ENCODE data around the gene SSBP2. TPM values are rescaled to one million over a fixed set of nuclear protein-coding genes. Genes with fewer than 3 reads are reported as not detected.
"Not testable (repeated sequence)": the region's sequence is repeated elsewhere in the genome, so short reads cannot be mapped to it uniquely, and the experiment has no call there.

The SSBP2 gene
- total RNA-seq, 1 donor from 2014 or later = 12.7 TPM

DNA sequence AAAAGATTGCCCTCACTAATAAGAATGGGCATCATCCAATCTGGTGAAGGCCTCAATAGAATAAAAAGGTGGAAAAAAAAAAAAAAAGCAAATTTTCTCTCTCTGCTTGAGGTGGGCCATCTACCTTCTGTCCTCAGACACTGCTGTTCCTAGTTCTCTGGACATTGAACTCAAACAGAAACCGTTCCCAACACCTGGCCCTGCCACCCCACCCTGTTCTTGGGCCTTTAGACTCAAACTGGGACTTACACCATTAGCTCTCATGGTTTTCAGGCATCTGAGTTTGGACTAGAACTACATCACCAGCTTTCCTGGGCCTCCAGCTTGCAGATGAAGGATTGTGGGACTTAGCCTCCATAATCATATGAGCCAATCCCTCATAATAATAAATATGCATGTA lies 71.0 kb downstream of the SSBP2 start:
- no peaks in the 10 kb centered on the region for H3K4me1 Mint-ChIP-seq (ENCODE audit: low read depth)
- intact Hi-C loops (cut with micrococcal nuclease) = no loop called here
- H3K4me3 Mint-ChIP-seq = no peak overlapping the region
- peaks cover 6% of the 10 kb centered on the region for H3K36me3 Mint-ChIP-seq (ENCODE audit: low read depth)
- no peak for DNase-seq (ENCODE audit: low spot score)
- H3K27ac Mint-ChIP-seq = no peak overlapping the region
- H3K27me3 Mint-ChIP-seq (ENCODE audit: insufficient read depth) = peaks cover 2% of the 10 kb centered on the region
- H3K9me3 Mint-ChIP-seq = peaks cover 11% of the 10 kb centered on the region

DNA sequence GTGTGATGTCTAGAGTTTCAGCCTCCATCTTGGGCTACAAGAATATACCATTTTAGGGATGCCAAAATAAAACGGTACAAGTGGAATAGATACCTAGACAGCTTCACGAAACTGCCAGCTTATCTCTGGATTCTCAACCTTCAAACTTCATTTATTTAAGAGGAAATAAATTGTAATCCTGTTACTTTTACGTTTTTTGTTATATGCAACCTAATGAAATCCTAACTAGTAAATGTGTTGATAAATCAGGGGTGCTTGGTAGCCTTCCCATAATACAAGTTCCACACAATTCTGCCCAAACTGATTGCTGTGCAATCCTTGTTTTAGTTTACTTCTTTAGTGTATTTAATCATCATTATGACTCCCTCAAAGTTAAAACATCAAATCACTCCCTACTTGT lies 75.5 kb downstream of the SSBP2 start:
- Mint-ChIP-seq H3K9me3 (peaks cover 5% of the 10 kb centered on the region), H3K4me3 (no peak overlapping the region), H3K27ac (no peak overlapping the region), H3K36me3 (ENCODE audit: low read depth) (peaks cover 2% of the 10 kb centered on the region), H3K4me1 (ENCODE audit: low read depth) (no peaks in the 10 kb centered on the region), H3K27me3 (ENCODE audit: insufficient read depth) (peaks cover 2% of the 10 kb centered on the region)
- no peak for DNase-seq (ENCODE audit: low spot score)
- intact Hi-C loops (cut with micrococcal nuclease) = no loop called here

DNA sequence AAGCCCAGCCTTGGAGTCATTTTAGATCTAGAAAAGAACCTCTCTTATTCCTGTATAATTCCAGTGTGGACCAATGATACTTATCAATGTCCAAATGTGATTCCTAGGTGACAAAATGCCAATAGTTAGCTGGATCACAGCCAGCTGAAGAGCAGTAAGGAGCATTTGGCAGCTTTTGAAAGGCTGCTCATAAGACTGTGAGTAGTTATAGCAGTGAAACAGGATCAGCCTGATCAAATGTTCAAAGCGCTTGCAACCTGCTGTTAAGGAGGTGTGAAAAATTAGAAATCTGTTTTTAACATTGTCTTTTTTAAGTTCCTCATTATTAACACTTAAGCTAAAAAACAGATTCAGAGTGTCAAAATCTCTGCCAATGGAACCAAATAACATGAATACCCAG lies 85.1 kb downstream of the SSBP2 start:
- intact Hi-C loops (cut with micrococcal nuclease) = no loop called here
- no peaks in the 10 kb centered on the region for H3K27me3 Mint-ChIP-seq (ENCODE audit: insufficient read depth)
- no peaks in the 10 kb centered on the region for H3K36me3 Mint-ChIP-seq (ENCODE audit: low read depth)
- no peaks in the 10 kb centered on the region for H3K4me1 Mint-ChIP-seq (ENCODE audit: low read depth)
- no peaks in the 10 kb centered on the region for H3K9me3 Mint-ChIP-seq
- H3K4me3 Mint-ChIP-seq = no peak overlapping the region
- no peak overlapping the region for H3K27ac Mint-ChIP-seq
- no peak for DNase-seq (ENCODE audit: low spot score)

DNA sequence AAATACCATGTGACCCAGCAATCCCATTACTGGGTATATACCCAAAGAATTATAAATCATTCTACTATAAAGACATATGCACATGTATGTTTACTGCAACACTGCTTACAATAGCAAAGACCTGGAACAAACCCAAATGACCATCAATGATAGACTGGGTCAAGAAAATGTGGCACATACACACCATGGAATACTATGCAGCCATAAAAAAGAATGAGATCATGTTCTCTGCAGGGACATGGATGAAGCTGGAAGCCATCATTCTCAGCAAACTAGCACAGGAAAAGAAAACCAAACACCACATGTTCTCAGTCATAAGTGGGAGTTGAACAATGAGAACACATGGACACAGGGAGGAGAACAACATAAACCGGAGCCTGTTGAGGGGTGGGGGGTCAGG lies 90.3 kb downstream of the SSBP2 start:
- H3K9me3 Mint-ChIP-seq; H3K27ac Mint-ChIP-seq; intact Hi-C loops (cut with micrococcal nuclease); H3K4me3 Mint-ChIP-seq; H3K4me1 Mint-ChIP-seq (ENCODE audit: low read depth); DNase-seq (ENCODE audit: low spot score); H3K27me3 Mint-ChIP-seq (ENCODE audit: insufficient read depth); H3K36me3 Mint-ChIP-seq (ENCODE audit: low read depth): not testable (repeated sequence)

DNA sequence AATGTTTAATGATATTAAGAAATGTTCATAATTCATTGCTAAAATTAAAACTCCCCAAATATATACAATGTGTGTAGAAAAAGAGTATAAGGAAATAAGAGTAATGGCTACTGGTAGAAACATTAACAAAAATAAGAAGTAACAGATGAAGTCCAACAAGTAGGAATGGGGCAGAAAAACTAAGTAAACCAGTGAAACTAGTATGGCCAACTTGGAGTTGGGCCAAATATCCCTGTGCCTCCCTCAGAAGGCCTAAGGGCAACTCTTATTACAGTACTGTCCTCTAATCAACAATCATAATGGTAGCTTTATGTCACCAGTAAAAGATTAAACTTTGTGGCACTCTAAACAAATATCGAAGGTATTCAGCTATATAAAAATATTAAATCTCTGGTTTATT lies 93.5 kb downstream of the SSBP2 start:
- no peaks in the 10 kb centered on the region for H3K36me3 Mint-ChIP-seq (ENCODE audit: low read depth)
- H3K27ac Mint-ChIP-seq = no peak overlapping the region

DNA sequence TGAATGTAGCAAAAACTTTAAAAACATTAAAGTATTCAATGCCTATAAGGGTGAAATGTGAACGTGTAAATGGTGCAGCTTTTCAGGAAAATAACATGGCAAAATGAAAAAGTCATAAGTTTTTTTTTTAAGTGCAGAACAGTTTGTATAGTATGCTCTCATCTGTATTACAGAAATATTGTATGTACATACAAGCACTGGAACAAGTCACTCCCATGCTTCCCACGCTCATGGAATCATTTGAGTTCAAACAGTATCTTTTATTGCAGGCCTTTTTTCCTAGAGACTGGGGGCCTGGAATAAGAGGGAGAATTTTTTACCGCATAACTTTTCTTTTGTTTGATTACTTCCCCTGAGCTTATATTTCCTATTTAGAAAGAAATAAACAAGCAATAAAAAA lies 94.1 kb downstream of the SSBP2 start:
- Mint-ChIP-seq H3K4me1 (ENCODE audit: low read depth) (no peaks in the 10 kb centered on the region), H3K36me3 (ENCODE audit: low read depth) (no peaks in the 10 kb centered on the region), H3K4me3 (no peak overlapping the region), H3K27me3 (ENCODE audit: insufficient read depth) (no peaks in the 10 kb centered on the region), H3K27ac (no peak overlapping the region), H3K9me3 (peaks cover 3% of the 10 kb centered on the region)
- DNase-seq (ENCODE audit: low spot score) = no peak
- intact Hi-C loops (cut with micrococcal nuclease) = no loop called here

More for the DNA sequence above, 93.5 kb downstream of the SSBP2 start:
- Mint-ChIP-seq H3K4me1 (ENCODE audit: low read depth) (no peaks in the 10 kb centered on the region), H3K27me3 (ENCODE audit: insufficient read depth) (no peaks in the 10 kb centered on the region), H3K9me3 (peaks cover 3% of the 10 kb centered on the region), H3K4me3 (no peak overlapping the region)
- intact Hi-C loops (cut with micrococcal nuclease) = no loop called here
- no peak for DNase-seq (ENCODE audit: low spot score)

DNA sequence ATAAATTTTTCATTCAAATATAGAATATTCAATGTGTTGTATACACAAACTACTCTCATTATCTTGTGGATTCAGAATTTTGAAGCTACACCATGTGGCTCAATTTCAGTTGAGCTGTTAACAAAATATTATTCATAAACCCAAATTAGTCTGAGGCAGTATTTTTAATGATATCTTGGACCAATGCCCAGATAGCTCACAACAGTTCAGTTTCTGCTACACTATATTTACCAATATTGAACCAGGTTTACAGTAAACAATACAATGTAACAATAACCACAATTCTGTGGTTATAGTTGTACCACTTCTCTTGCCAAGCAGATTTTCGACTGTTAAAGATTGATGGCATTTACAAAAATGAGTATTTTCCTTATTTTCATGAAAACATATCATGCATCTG lies 99.9 kb downstream of the SSBP2 start:
- no peak overlapping the region for H3K4me3 Mint-ChIP-seq
- H3K27me3 Mint-ChIP-seq (ENCODE audit: insufficient read depth) = no peaks in the 10 kb centered on the region
- no peak overlapping the region for H3K27ac Mint-ChIP-seq
- DNase-seq (ENCODE audit: low spot score) = no peak
- H3K4me1 Mint-ChIP-seq (ENCODE audit: low read depth) = no peaks in the 10 kb centered on the region
- intact Hi-C loops (cut with micrococcal nuclease) = no loop called here
- no peaks in the 10 kb centered on the region for H3K36me3 Mint-ChIP-seq (ENCODE audit: low read depth)
- H3K9me3 Mint-ChIP-seq = no peaks in the 10 kb centered on the region

DNA sequence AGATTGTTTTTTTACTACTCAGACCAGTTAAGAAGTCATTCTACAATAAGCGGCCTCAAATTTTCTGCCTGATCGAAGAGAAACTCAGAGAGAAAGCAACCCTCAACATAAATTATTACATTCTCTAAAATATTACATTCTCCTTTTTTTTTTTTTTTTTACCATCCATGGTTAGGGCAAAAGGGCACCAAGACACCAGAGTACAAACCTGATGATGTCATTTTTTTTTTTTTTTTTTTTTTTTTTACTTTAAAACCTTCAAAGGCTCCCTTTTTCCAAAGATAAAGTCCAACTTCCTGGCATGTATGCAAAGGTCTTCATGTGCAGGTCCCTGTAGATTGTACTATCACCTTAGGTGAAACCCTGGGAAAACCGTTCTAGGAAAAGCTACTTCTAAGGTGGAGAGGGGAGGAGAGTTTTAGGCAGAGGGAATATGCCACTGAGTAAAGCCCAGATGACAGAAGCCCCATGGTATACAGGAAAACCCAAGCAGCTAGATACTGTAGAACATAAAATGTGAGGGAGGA lies 104.4 kb downstream of the SSBP2 start:
- intact Hi-C loops (cut with micrococcal nuclease) = no loop called here
- no peaks in the 10 kb centered on the region for H3K36me3 Mint-ChIP-seq (ENCODE audit: low read depth)
- no peaks in the 10 kb centered on the region for H3K9me3 Mint-ChIP-seq
- H3K4me3 Mint-ChIP-seq = no peak overlapping the region
- no peaks in the 10 kb centered on the region for H3K4me1 Mint-ChIP-seq (ENCODE audit: low read depth)
- H3K27ac Mint-ChIP-seq = no peak overlapping the region
- DNase-seq (ENCODE audit: low spot score) = no peak
- H3K27me3 Mint-ChIP-seq (ENCODE audit: insufficient read depth) = no peaks in the 10 kb centered on the region

DNA sequence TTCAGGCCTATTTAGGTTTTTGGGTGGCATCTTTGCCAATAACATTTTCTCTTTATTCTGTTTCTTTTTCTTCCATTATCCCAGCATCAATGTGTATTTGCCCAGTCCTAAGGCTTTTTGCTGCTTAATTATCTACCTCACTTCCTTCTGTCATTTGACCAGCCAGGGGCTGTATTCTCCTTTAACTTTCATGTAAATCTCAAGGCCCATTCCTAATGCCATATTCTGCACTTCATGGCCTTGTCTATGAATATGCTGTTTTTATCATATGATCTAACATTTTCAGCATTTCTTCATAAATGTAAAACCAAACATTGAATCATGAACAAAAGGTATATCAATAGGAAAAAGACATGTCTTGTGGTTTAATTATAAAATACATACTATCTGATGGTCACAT lies 108.7 kb downstream of the SSBP2 start:
- peaks cover 2% of the 10 kb centered on the region for H3K36me3 Mint-ChIP-seq (ENCODE audit: low read depth)
- peaks cover 4% of the 10 kb centered on the region for H3K4me1 Mint-ChIP-seq (ENCODE audit: low read depth)
- intact Hi-C loops (cut with micrococcal nuclease) = no loop called here
- no peaks in the 10 kb centered on the region for H3K9me3 Mint-ChIP-seq
- no peaks in the 10 kb centered on the region for H3K27me3 Mint-ChIP-seq (ENCODE audit: insufficient read depth)
- no peak overlapping the region for H3K4me3 Mint-ChIP-seq
- no peak overlapping the region for H3K27ac Mint-ChIP-seq
- DNase-seq (ENCODE audit: low spot score) = no peak

DNA sequence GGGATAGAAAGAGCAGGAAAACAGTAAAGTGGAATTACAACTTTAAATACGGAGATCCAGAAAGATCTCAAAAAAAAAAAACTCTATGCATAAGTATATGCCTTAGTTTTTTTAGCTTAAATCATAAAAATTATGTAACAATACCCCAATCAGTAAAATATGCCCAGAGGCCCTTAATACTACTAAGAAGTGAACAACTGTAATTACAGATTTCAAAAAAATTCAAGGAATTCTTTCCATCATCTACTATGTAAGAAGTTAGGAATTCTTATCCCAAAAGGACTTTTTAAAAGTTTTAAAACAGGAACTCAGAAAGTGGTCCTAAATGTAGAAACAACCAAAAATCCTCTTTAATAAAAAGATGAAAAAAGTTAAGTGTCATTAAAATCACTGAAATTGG lies 111.3 kb downstream of the SSBP2 start:
- no peak for DNase-seq (ENCODE audit: low spot score)
- H3K4me3 Mint-ChIP-seq = no peak overlapping the region
- H3K4me1 Mint-ChIP-seq (ENCODE audit: low read depth) = peaks cover 4% of the 10 kb centered on the region
- H3K36me3 Mint-ChIP-seq (ENCODE audit: low read depth) = peaks cover 3% of the 10 kb centered on the region
- intact Hi-C loops (cut with micrococcal nuclease) = loop anchor here (10.0 kb wide), 2 partner anchors 215 kb away; no protein-coding TSS in a partner anchor
- no peaks in the 10 kb centered on the region for H3K27me3 Mint-ChIP-seq (ENCODE audit: insufficient read depth)
- H3K27ac Mint-ChIP-seq = no peak overlapping the region
- H3K9me3 Mint-ChIP-seq = no peaks in the 10 kb centered on the region

DNA sequence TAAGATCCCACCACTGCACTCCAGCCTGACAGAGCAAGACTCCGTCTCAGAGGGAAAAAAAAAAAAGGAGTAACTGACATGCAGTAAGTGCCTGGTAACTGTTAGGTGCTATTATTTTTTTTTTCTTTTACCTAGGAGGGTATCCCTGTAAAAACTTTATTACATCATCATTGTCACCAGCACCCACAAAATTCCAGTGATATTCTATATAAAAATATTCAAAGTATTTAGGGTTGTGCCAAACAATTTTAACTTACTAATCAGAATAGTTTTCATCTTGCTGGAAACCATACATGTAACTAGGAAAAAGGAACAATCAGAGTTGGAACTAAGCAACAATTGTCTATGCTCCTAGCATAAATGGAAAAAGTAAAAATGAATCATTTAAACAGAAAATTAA lies 112.4 kb downstream of the SSBP2 start:
- peaks cover 4% of the 10 kb centered on the region for H3K4me1 Mint-ChIP-seq (ENCODE audit: low read depth)
- intact Hi-C loops (cut with micrococcal nuclease) = loop anchor here (10.0 kb wide), 2 partner anchors 214 to 216 kb away; no protein-coding TSS in a partner anchor
- H3K9me3 Mint-ChIP-seq = no peaks in the 10 kb centered on the region

DNA sequence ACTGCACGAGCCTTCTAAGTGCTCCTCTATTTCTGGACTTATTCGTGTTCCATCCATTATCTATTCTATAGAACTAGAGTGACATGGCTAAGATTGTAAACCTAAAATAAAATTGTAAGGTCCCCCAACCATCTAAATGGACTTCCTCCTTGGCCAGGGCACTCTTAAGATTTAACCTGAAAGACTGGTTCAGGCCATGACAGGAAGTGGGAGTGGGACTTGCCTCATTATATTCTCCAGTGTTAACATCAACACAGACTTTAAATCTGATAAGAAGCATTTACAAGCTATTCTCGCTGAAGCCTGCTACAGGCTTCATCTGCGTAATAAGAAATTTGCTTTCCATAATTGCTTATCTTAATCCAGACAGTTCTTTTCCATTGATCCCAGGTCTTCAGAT lies 117.0 kb downstream of the SSBP2 start:
- Mint-ChIP-seq H3K4me1 (ENCODE audit: low read depth) (peaks cover 2% of the 10 kb centered on the region), H3K27ac (no peak overlapping the region), H3K36me3 (ENCODE audit: low read depth) (peaks cover 3% of the 10 kb centered on the region), H3K4me3 (no peak overlapping the region), H3K27me3 (ENCODE audit: insufficient read depth) (no peaks in the 10 kb centered on the region), H3K9me3 (no peaks in the 10 kb centered on the region)
- intact Hi-C loops (cut with micrococcal nuclease) = loop anchor here (5.0 to 10.0 kb wide), 4 partner anchors 122 to 338 kb away; partner anchors contain the start of gene ATG10
- no peak for DNase-seq (ENCODE audit: low spot score)

More for the DNA sequence above, 112.4 kb downstream of the SSBP2 start:
- no peak overlapping the region for H3K4me3 Mint-ChIP-seq
- no peak overlapping the region for H3K27ac Mint-ChIP-seq
- DNase-seq (ENCODE audit: low spot score) = no peak
- H3K27me3 Mint-ChIP-seq (ENCODE audit: insufficient read depth) = no peaks in the 10 kb centered on the region
- H3K36me3 Mint-ChIP-seq (ENCODE audit: low read depth) = peaks cover 3% of the 10 kb centered on the region

DNA sequence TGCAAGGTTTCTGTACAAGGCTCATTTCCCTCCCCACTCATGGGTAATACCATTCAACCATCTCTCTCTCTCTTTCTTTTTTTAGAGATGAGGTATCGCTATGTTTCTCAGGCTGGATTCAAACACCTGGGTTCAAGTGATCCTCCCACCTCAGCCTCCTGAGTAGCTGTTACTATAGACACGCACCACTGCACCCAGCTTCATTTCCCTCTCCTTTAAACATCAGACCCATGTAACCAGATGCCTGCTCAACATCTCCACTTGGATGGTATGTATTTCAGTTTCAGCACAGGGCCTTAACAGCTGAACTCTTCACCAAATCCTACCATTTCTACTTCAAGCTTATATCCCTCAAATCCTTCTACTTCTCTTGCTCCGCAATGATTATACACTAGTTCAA lies 117.4 kb downstream of the SSBP2 start:
- no peak overlapping the region for H3K4me3 Mint-ChIP-seq
- no peak overlapping the region for H3K27ac Mint-ChIP-seq
- peaks cover 3% of the 10 kb centered on the region for H3K4me1 Mint-ChIP-seq (ENCODE audit: low read depth)
- intact Hi-C loops (cut with micrococcal nuclease) = loop anchor here (5.0 to 10.0 kb wide), 4 partner anchors 121 to 339 kb away; partner anchors contain the start of gene ATG10
- H3K36me3 Mint-ChIP-seq (ENCODE audit: low read depth) = peaks cover 3% of the 10 kb centered on the region
- no peaks in the 10 kb centered on the region for H3K27me3 Mint-ChIP-seq (ENCODE audit: insufficient read depth)
- H3K9me3 Mint-ChIP-seq = no peaks in the 10 kb centered on the region
- DNase-seq (ENCODE audit: low spot score) = no peak

DNA sequence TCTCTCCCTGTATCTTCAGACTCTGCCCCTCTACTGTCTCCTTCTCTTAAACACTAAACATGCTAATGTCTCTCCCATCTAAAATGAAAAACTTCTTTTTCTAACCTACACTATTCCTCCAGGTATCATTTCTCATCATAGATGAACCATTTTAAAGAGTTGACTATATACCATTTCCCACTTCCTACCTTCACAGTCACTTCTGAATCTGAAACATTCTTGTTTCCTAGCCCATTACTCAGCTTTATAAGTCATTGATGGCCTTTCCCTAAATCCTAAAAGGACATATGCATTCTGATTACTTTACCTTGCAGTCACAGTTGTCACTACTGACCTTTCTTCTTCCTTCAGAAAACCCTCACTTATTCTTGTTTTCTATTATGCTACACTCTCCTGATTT lies 118.2 kb downstream of the SSBP2 start:
- H3K4me1 Mint-ChIP-seq (ENCODE audit: low read depth) = peaks cover 7% of the 10 kb centered on the region
- DNase-seq (ENCODE audit: low spot score) = no peak
- no peaks in the 10 kb centered on the region for H3K9me3 Mint-ChIP-seq
- no peaks in the 10 kb centered on the region for H3K27me3 Mint-ChIP-seq (ENCODE audit: insufficient read depth)
- no peak overlapping the region for H3K27ac Mint-ChIP-seq
- peaks cover 2% of the 10 kb centered on the region for H3K36me3 Mint-ChIP-seq (ENCODE audit: low read depth)
- intact Hi-C loops (cut with micrococcal nuclease) = loop anchor here (5.0 to 10.0 kb wide), 4 partner anchors 120 to 340 kb away; partner anchors contain the start of gene ATG10
- no peak overlapping the region for H3K4me3 Mint-ChIP-seq

Measured in activated T-helper 1 cell treated with anti-CD3 and anti-CD28 coated beads, Interleukin-12 subunit alpha, Interleukin-12 subunit beta, Interleukin-2, Interleukin-4 antibody, amounts not matched to agents 30 ng/mL and 10 ng/mL and 1 ng/mL, durations not matched to agents 14 hours and 24 hours and 36 hours (primary cell).